HepG2 (cell line): ENCODE data around the gene ACVR1B. TPM values are rescaled to one million over a fixed set of nuclear protein-coding genes. Genes with fewer than 3 reads are reported as not detected.

Experiments used
- CBX2 ChIP-seq, 2 experiments: fragments of 200-600 bp in 1 of 2; sonication (generic); formaldehyde crosslinking in 1 of 2; IDR thresholded peaks; 2 replicates each; pipeline versions ENCODE4 v1.7.0 to v1.8.1; 2018 to 2022; ENCODE audit warnings: low read depth in 2 of 2, low read length in 1 of 2, mild to moderate bottlenecking in 1 of 2, missing genetic modification reagents in 1 of 2
- DZIP1 ChIP-seq: sonication (generic); formaldehyde crosslinking; IDR thresholded peaks from 2 replicates; pipeline ENCODE4 v1.5.0; 2020; ENCODE audit warnings: mild to moderate bottlenecking, missing genetic modification reagents
- MLXIP ChIP-seq: sonication (generic); formaldehyde crosslinking; IDR thresholded peaks from 2 replicates; pipeline ENCODE4 v1.9.0; 2021; ENCODE audit warnings: missing genetic modification reagents, borderline replicate concordance
- MTERF4 ChIP-seq: sonication (generic); formaldehyde crosslinking; IDR thresholded peaks from 2 replicates; pipeline ENCODE4 v1.8.0; 2023; ENCODE audit warnings: mild to moderate bottlenecking, missing genetic modification reagents
- SPEN ChIP-seq: sonication (generic); formaldehyde crosslinking; IDR thresholded peaks from 2 replicates; pipeline ENCODE4 v1.5.1; 2020; ENCODE audit warnings: low read depth, mild to moderate bottlenecking, missing genetic modification reagents
- ZBTB20 ChIP-seq: sonication (generic); formaldehyde crosslinking; IDR thresholded peaks from 2 replicates; pipeline ENCODE4 v1.8.1; 2023; ENCODE audit warnings: missing genetic modification reagents, low read depth, mild to moderate bottlenecking, borderline replicate concordance
- ZNF407 ChIP-seq: sonication (generic); formaldehyde crosslinking; IDR thresholded peaks from one replicate; pipeline ENCODE4 v1.5.1; 2020; ENCODE audit warnings: mild to moderate bottlenecking, missing genetic modification reagents; ENCODE audit errors: not compliant biosample characterization
- ZNF691 ChIP-seq: sonication (generic); formaldehyde crosslinking; IDR thresholded peaks from 2 replicates; pipeline ENCODE4 v1.4.0; 2020; ENCODE audit warnings: missing genetic modification reagents, low read depth, mild to moderate bottlenecking, borderline replicate concordance
- polyA plus RNA-seq, 8 experiments: library from polyadenylated mRNA; depleted of rRNA in 3 of 8; stranded (reverse) in 7 of 8; unstranded in 1 of 8; fragments of >200 nt; fragmentation: Illumina TruSeq in 4 of 8; extraction: Trizol in 4 of 8; gene quantifications; 2 replicates each; pipeline versions ENCODE4 v1.2.1 to v1.2.3, GENCODE V29; 2011 to 2016; ENCODE audit warnings: low read depth in 4 of 8, missing spikeins in 1 of 8, mixed read lengths in 1 of 8; ENCODE audit not compliant: insufficient read depth in 1 of 8
- total RNA-seq, 5 experiments: library from RNA; depleted of rRNA; stranded (reverse); fragments of >200 nt; fragmentation: Illumina TruSeq; extraction: Trizol; gene quantifications; 2 replicates each; pipeline ENCODE4 v1.2.3, GENCODE V29; 2016; ENCODE audit warnings: low read depth in 1 of 5

ACVR1B gene
- total and polyA plus RNA-seq, 2 of the 13 experiments (the other 11 are each of a cell fraction or from before 2014, with no cell fraction given), result 8.9 to 12.1 TPM

- TF ChIP-seq ZNF407 (no peak), MTERF4 (no peak), ZBTB20 (CRISPR knock-in tag) (no peak), SPEN (CRISPR knock-in tag) (no peak), DZIP1 (CRISPR knock-in tag) (no peak), ZNF691 (no peak), MLXIP (CRISPR knock-in tag) (no peak), CBX2 (IDR thresholded peaks at IDR 0.05; ENCODE audit: low read depth, low read length) (no peak), CBX2 (CRISPR knock-in tag; IDR thresholded peaks at IDR 0.05; ENCODE audit: low read depth) (no peak)
Observed at GRCh38 chr12:51972422-51972812, 20.9 kb downstream of the ACVR1B start (continued).
